Right lobe of liver (tissue), 6 donors: ENCODE measurements around the gene STXBP5. TPM values are rescaled to one million over a fixed set of nuclear protein-coding genes. Genes with fewer than 3 reads are reported as not detected.

Source experiments
- ATAC-seq, 4 donors: fragments of 200-7000 bp; cut with Tn5 transposase; one replicate each; pipeline ENCODE4 v1.9.1; 2020; ENCODE audit warnings: mild to moderate bottlenecking in 4 of 4, moderate library complexity in 4 of 4
- DNase-seq, 3 donors: peaks; one replicate each; pipeline ENCODE4 v3.0.0-alpha.2; 2020
- H3K27ac ChIP-seq, 3 donors: fragments of 200-600 bp; one replicate each; pipeline ENCODE4 v1.8.0; 2022
- H3K27me3 ChIP-seq, 2 donors: fragments of 200-600 bp; one replicate each; pipeline ENCODE4 v1.8.0; 2022
- H3K36me3 ChIP-seq, 4 donors: fragments of 200-600 bp; sonication (generic) in 1 of 4; one replicate each; pipeline versions ENCODE4 v1.5.1 to v1.8.0; 2017 to 2022; ENCODE audit warnings: control low read depth in 1 of 4
- H3K4me1 ChIP-seq, 4 donors: fragments of 200-600 bp; sonication (generic) in 1 of 4; one replicate each; pipeline versions ENCODE4 v1.5.1 to v1.8.0; 2017 to 2022; ENCODE audit warnings: control low read depth in 1 of 4
- H3K4me3 ChIP-seq, 3 donors: fragments of 200-600 bp; one replicate each; pipeline ENCODE4 v1.8.0; 2022
- H3K9me3 ChIP-seq, 4 donors: fragments of 200-600 bp; sonication (generic) in 1 of 4; one replicate each; pipeline versions ENCODE4 v1.5.1 to v1.8.0; 2017 to 2022; ENCODE audit warnings: control low read depth in 1 of 4
- POLR2A ChIP-seq: fragments of 450-650 bp; IDR thresholded peaks from one replicate; pipeline ENCODE4 v1.6.1; 2017; ENCODE audit warnings: antibody characterized with exemption, mild to moderate bottlenecking
- WGBS: methylation state at CpG from one replicate; pipeline ENCODE4 v1.1.6; 2018; ENCODE audit warnings: low coverage, low lambda C conversion rate; ENCODE audit not compliant: insufficient coverage; ENCODE audit errors: missing lambda C conversion rate; 5-methylcytosine and 5-hydroxymethylcytosine counted together
- intact Hi-C, 2 donors: fragments of 100-400 bp; cut with DNase I; formaldehyde crosslinking; loops; one replicate each; pipeline versions ENCODE4 v1.11.2 to v1.14.1; 2022
- total RNA-seq, 6 experiments: library from RNA; depleted of rRNA in 2 of 6; stranded (reverse); fragments of >200 nt in 2 of 6; fragmentation: NEBNext Ultra II Directional in 3 of 6; extraction: Animal tissue kit (Norgen Biotek cat#: 25700) in 3 of 6; gene quantifications; one replicate each; pipeline versions ENCODE4 v1.1.0 to v1.2.4, GENCODE V29; 2016 to 2023
- TF ChIP-seq, protein P1 (sequence below), 4 donors: fragments of 200-600 bp in 3 of 4; fragments of 450-650 bp in 1 of 4; IDR thresholded peaks; one replicate each; pipeline versions ENCODE4 v1.5.1 to v1.8.0; 2016 to 2022; ENCODE audit warnings: antibody characterized with exemption in 4 of 4, mild to moderate bottlenecking in 2 of 4
- donor health status: DM: no; HTN: yes; CAD: no.
- donor health status: DM: no; HTN: no; CAD: no.
- donor health status: DM: no; HTN: no; CAD: no.
- donor health status: DM: no; HTN: yes; CAD: no.
- donor health status: DM: no; HTN: yes; CAD: no.

STXBP5 gene
- total RNA-seq, 6 experiments from 2014 or later = 3.9 to 7.6 (median 5.7) TPM

DNA sequence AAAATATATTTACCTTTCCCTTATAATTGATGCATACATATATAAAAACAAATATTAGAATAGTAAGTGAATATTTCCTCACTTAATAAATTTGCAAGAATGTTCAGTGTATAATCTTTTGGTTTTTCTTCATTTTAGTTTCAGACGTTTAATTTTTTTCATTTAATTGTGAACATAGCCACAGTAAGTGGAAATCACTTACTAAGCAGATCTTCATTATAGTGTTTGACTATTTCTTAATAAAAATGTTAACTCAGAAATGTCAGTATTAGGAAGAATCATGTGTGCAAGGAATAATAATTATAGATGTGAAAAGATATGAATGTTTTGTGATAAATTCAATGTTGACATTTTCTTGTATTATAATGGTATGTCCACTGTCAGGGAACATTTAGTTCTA lies 27.4 kb downstream of the STXBP5 start:
- Histone ChIP-seq H3K27ac (no peak overlapping the region), H3K4me3 (no peak overlapping the region), H3K9me3 (no peaks in the 10 kb centered on the region), H3K4me1 (no peaks in the 10 kb centered on the region), H3K36me3 (no peaks in the 10 kb centered on the region), H3K27me3 (no peaks in the 10 kb centered on the region)
- intact Hi-C loops = no loop called here
- WGBS = 70% methylated on average over 1 of the region's 1 CpG
- DNase-seq (no peak), ATAC-seq (no peak)
- TF ChIP-seq, protein P1, sequence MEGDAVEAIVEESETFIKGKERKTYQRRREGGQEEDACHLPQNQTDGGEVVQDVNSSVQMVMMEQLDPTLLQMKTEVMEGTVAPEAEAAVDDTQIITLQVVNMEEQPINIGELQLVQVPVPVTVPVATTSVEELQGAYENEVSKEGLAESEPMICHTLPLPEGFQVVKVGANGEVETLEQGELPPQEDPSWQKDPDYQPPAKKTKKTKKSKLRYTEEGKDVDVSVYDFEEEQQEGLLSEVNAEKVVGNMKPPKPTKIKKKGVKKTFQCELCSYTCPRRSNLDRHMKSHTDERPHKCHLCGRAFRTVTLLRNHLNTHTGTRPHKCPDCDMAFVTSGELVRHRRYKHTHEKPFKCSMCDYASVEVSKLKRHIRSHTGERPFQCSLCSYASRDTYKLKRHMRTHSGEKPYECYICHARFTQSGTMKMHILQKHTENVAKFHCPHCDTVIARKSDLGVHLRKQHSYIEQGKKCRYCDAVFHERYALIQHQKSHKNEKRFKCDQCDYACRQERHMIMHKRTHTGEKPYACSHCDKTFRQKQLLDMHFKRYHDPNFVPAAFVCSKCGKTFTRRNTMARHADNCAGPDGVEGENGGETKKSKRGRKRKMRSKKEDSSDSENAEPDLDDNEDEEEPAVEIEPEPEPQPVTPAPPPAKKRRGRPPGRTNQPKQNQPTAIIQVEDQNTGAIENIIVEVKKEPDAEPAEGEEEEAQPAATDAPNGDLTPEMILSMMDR (IDR thresholded peaks at IDR 0.05) = no peak
- TF ChIP-seq POLR2A = no peak

DNA sequence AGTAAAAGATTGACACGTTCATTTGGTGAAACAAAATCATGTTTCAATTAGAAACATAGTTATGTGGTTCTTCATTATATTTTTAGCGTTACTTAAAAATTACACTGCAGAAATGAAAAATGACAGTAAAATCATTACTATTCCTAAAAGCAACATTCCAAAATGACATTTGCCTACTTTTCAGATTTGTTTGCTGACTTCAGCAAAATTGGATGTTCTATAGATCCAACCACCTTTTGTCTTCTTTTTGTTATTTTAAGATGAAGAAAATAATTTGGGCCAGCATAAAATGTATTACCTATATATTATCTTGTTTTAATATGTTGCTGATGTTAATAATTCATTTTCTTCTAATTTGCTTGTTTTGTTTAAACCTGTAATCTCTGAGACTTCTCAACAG lies 30.5 kb downstream of the STXBP5 start:
- DNase-seq (no peak), ATAC-seq (no peak)
- no peak overlapping the region for H3K4me3 ChIP-seq
- intact Hi-C loops = no loop called here
- no peak overlapping the region for H3K27ac ChIP-seq
- no peaks in the 10 kb centered on the region for H3K4me1 ChIP-seq
- no peaks in the 10 kb centered on the region for H3K27me3 ChIP-seq
- no peak for TF ChIP-seq POLR2A
- TF ChIP-seq, protein P1 (IDR thresholded peaks at IDR 0.05) = no peak
- 84% methylated on average over 2 of the region's 2 CpGs for WGBS
- no peaks in the 10 kb centered on the region for H3K9me3 ChIP-seq
- H3K36me3 ChIP-seq = no peaks in the 10 kb centered on the region

DNA sequence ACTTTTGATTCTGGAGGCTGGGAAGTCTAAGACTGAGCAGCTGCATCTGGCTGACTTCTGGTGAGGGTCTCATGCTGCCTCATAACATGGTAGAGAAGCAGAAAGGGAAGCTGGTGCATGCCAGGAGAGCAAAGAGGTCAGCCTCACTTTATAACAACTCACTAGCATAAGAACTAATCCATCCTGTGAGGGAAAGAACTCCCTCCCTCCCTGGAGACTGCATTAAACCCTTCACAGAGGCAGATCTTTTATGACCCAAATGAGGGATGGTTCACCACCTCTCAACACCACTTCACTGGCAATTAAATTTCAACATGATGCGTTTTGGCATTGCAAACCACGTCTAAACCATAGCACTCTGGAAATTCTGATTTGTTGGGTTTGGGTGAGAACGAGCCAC lies 33.9 kb downstream of the STXBP5 start:
- no peak for DNase-seq
- no peak overlapping the region for H3K27ac ChIP-seq
- intact Hi-C loops = no loop called here
- no peaks in the 10 kb centered on the region for H3K27me3 ChIP-seq
- no peaks in the 10 kb centered on the region for H3K4me1 ChIP-seq
- TF ChIP-seq POLR2A = no peak
- TF ChIP-seq, protein P1 (IDR thresholded peaks at IDR 0.05) = no peak
- no peaks in the 10 kb centered on the region for H3K36me3 ChIP-seq
- no peaks in the 10 kb centered on the region for H3K9me3 ChIP-seq
- WGBS = 96% methylated on average over 3 of the region's 3 CpGs
- H3K4me3 ChIP-seq = no peak overlapping the region
- ATAC-seq = no peak

DNA sequence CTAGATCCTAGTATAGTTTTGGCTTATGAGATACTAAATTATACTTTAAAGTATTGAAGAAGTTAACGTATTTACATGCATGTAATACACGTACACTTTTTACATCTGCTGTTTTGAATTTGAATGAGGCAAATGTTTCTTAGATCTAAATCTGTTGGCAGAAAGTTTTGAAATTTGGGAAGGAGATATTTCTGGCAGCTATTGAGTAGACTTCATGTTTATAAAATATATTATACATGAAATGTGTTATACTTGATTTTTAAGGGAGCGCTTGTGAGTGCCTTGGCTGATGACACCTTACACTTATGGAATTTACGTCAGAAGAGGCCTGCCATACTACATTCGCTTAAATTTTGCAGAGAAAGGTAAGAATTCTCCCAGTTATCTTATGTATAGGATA lies 34.7 kb downstream of the STXBP5 start:
- TF ChIP-seq, protein P1 (IDR thresholded peaks at IDR 0.05) = no peak
- TF ChIP-seq POLR2A = no peak
- H3K27ac ChIP-seq = no peak overlapping the region
- intact Hi-C loops = no loop called here
- WGBS = 94% methylated on average over 5 of the region's 5 CpGs
- ATAC-seq (no peak), DNase-seq (no peak)
- H3K4me1 ChIP-seq = no peaks in the 10 kb centered on the region
- no peak overlapping the region for H3K4me3 ChIP-seq
- H3K9me3 ChIP-seq = no peaks in the 10 kb centered on the region
- H3K27me3 ChIP-seq = no peaks in the 10 kb centered on the region
- no peaks in the 10 kb centered on the region for H3K36me3 ChIP-seq

DNA sequence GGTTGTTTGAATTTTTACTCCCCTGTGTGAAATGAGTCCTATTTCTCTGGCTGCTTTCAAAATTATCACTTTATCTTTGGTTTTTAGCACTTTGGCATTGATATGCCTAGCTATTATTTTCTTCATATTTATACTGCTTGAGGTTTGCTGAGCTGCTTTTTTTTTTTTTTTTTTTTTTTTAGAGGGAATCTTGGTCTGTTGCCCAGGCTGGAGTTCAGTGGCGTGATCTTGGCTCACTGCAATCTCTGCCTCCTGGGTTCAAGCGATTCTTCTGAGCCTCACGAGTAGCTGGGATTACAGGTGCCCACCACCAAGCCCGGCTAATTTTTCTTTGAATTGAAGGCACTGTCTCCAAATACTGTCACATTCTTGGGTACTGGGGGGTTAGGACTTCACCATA lies 40.6 kb downstream of the STXBP5 start:
- intact Hi-C loops = no loop called here
- 28% methylated on average over 4 of the region's 4 CpGs for WGBS

More for the DNA sequence above, 40.6 kb downstream of the STXBP5 start:
- no peak overlapping the region for H3K27ac ChIP-seq
- ATAC-seq (no peak), DNase-seq (no peak)
- no peaks in the 10 kb centered on the region for H3K4me1 ChIP-seq
- no peaks in the 10 kb centered on the region for H3K27me3 ChIP-seq
- no peak overlapping the region for H3K4me3 ChIP-seq
- TF ChIP-seq, protein P1 (IDR thresholded peaks at IDR 0.05) = no peak
- no peak for TF ChIP-seq POLR2A
- peaks cover 0 to 4% (median 0%) of the 10 kb centered on the region in 4 donors for H3K36me3 ChIP-seq
- no peaks in the 10 kb centered on the region for H3K9me3 ChIP-seq
